ENCODE data around the gene AKAP5. TPM values are rescaled to one million over a fixed set of nuclear protein-coding genes. Genes with fewer than 3 reads are reported as not detected.

AKAP5 gene
- total and polyA plus RNA-seq, 2 experiments from 2014 or later = 0.60 to 9.4 TPM

DNA sequence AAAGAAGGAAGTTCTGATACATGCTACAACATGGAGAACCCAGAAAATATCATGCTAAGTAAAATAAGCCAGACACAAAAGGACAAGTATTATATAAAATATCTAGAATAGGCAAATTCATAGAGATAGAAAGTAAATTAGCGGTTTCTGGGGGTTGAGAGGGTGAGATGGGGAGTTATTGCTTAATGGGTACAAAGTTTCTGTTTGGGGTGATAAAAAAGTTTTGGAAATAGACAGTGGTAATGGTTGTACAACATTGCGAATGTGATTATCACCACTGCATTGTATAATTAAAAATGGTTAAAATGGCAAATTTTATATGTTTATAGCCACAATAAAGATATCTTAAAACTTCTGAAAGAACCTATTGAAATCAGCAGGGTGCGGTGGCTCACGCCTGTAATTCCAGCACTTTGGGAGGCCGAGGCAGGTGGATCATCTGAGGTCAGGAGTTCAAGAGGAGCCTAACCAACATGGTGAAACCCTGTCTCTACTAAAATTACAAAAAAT, 23.3 kb downstream of the AKAP5 start:
- H3K4me2 ChIP-seq = no peak overlapping the region
- no peak overlapping the region for H3K4me3 ChIP-seq
- TF ChIP-seq, protein P1, sequence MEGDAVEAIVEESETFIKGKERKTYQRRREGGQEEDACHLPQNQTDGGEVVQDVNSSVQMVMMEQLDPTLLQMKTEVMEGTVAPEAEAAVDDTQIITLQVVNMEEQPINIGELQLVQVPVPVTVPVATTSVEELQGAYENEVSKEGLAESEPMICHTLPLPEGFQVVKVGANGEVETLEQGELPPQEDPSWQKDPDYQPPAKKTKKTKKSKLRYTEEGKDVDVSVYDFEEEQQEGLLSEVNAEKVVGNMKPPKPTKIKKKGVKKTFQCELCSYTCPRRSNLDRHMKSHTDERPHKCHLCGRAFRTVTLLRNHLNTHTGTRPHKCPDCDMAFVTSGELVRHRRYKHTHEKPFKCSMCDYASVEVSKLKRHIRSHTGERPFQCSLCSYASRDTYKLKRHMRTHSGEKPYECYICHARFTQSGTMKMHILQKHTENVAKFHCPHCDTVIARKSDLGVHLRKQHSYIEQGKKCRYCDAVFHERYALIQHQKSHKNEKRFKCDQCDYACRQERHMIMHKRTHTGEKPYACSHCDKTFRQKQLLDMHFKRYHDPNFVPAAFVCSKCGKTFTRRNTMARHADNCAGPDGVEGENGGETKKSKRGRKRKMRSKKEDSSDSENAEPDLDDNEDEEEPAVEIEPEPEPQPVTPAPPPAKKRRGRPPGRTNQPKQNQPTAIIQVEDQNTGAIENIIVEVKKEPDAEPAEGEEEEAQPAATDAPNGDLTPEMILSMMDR (IDR thresholded peaks at IDR 0.05; ENCODE audit: poor library complexity) = no peak
- no peak for TF ChIP-seq EZH2phosphoT487 (IDR thresholded peaks at IDR 0.05; ENCODE audit: low read depth, severe bottlenecking, unreplicated experiment)
- TF ChIP-seq EZH2 (IDR thresholded peaks at IDR 0.05; ENCODE audit: borderline replicate concordance) = no peak
- 97% methylated on average over 5 of the region's 5 CpGs for WGBS (ENCODE audit: low lambda C conversion rate, missing lambda C conversion rate)
- H4K20me1 ChIP-seq (ENCODE audit: insufficient read depth, poor library complexity, severe bottlenecking) = no peaks in the 10 kb centered on the region
- no peaks in the 10 kb centered on the region for H3K4me1 ChIP-seq (ENCODE audit: insufficient read depth)
- no peak overlapping the region for H2AFZ ChIP-seq
- H3K9me3 ChIP-seq (ENCODE audit: low read depth) = no peaks in the 10 kb centered on the region
- no peaks in the 10 kb centered on the region for H3K9me2 ChIP-seq (replicated peaks; ENCODE audit: insufficient read depth)
- no peak overlapping the region for H3K27ac ChIP-seq
- H3K27me3 ChIP-seq = no peaks in the 10 kb centered on the region
- DNase-seq (ENCODE audit: low spot score) = no peak
- peaks cover 9% of the 10 kb centered on the region for H3K79me2 ChIP-seq
- H3K36me3 ChIP-seq (replicated peaks; ENCODE audit: insufficient read depth, low read depth) = no peaks in the 10 kb centered on the region

DNA sequence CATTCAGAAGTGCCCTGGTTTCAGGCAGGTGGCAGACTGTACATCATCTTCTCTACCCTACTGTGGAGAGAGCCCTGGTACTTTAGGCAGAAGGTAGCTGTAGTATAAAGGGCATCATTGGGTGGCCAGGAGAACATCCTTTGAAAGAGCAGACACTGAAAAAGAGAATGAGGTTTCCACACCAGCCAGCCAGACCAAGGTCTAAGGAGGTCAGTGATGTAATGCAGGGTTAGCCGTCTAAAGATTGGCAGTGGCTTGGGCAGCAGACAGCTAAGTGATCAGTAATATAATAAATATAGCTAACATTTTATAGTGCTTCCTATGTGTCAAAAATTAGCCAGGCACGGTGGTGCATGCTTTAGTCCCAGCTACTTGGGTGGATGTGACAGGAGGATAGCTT, 26.3 kb downstream of the AKAP5 start:
- H3K4me1 ChIP-seq (ENCODE audit: insufficient read depth) = peaks cover 2% of the 10 kb centered on the region
- WGBS (ENCODE audit: low lambda C conversion rate, missing lambda C conversion rate) = 91% methylated on average over 2 of the region's 2 CpGs
- H3K9me2 ChIP-seq (replicated peaks; ENCODE audit: insufficient read depth) = no peaks in the 10 kb centered on the region
- no peak for DNase-seq (ENCODE audit: low spot score)
- H2AFZ ChIP-seq = no peak overlapping the region
- H3K4me3 ChIP-seq = no peak overlapping the region
- H3K9me3 ChIP-seq (ENCODE audit: low read depth) = no peaks in the 10 kb centered on the region
- TF ChIP-seq, protein P1 (IDR thresholded peaks at IDR 0.05; ENCODE audit: poor library complexity) = no peak
- H3K27ac ChIP-seq = no peak overlapping the region
- no peaks in the 10 kb centered on the region for H3K27me3 ChIP-seq
- no peak overlapping the region for H3K4me2 ChIP-seq
- H3K79me2 ChIP-seq = peaks cover 13% of the 10 kb centered on the region
- no peaks in the 10 kb centered on the region for H4K20me1 ChIP-seq (ENCODE audit: insufficient read depth, poor library complexity, severe bottlenecking)
- H3K36me3 ChIP-seq (replicated peaks; ENCODE audit: insufficient read depth, low read depth) = no peaks in the 10 kb centered on the region

DNA sequence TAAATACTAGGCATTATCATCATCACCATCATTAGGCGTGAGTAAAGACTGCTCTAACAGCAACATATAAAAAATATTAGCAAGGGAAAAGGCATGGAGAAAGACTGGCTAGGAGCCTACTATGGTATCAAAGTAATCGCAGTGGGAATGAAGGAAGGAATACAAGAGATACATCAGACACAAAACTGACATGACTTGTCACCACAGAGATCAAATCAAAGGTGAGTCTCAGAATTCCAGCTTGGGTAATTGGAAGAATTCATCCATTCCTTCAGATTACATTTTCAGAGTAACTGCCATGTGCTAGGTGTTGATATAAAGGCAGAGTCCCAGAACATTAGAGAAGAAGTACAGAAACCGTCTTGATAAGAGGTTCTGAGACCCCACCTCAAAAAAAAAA, 28.2 kb downstream of the AKAP5 start:
- Histone ChIP-seq H3K27me3 (no peaks in the 10 kb centered on the region), H3K9me2 (replicated peaks; ENCODE audit: insufficient read depth) (no peaks in the 10 kb centered on the region), H3K79me2 (peaks cover 19% of the 10 kb centered on the region), H3K4me2 (no peak overlapping the region), H4K20me1 (ENCODE audit: insufficient read depth, poor library complexity, severe bottlenecking) (no peaks in the 10 kb centered on the region), H3K9me3 (ENCODE audit: low read depth) (no peaks in the 10 kb centered on the region), H3K27ac (no peak overlapping the region), H3K4me1 (ENCODE audit: insufficient read depth) (peaks cover 6% of the 10 kb centered on the region), H3K36me3 (replicated peaks; ENCODE audit: insufficient read depth, low read depth) (no peaks in the 10 kb centered on the region), H3K4me3 (no peak overlapping the region), H2AFZ (no peak overlapping the region)
- 88% methylated on average over 3 of the region's 3 CpGs for WGBS (ENCODE audit: low lambda C conversion rate, missing lambda C conversion rate)
- no peak for DNase-seq (ENCODE audit: low spot score)
- TF ChIP-seq, protein P1 (IDR thresholded peaks at IDR 0.05; ENCODE audit: poor library complexity) = no peak
- no peak for TF ChIP-seq EZH2 (IDR thresholded peaks at IDR 0.05; ENCODE audit: borderline replicate concordance)
- no peak for TF ChIP-seq EZH2phosphoT487 (IDR thresholded peaks at IDR 0.05; ENCODE audit: low read depth, severe bottlenecking, unreplicated experiment)

DNA sequence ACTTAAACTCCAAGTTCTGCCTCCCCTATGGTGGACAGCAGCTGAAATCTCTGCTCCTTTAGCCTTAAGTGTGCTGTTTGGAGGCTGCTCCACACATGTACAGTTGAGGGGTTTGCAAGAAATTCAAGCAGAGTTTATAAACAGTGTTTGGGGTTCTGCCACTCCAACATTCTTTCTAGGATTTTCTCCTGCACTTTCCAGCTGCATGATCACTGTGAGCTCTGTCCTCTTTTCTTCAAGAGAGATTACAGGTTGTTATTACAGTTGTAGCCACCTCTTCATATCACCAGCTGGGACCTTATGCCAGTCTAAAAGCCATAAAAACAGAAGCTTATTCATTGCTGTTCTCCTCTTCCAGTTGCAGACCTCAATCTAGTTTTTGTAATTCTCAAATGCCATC, 30.0 kb downstream of the AKAP5 start:
- peaks cover 6% of the 10 kb centered on the region for H3K4me1 ChIP-seq (ENCODE audit: insufficient read depth)
- H3K4me2 ChIP-seq = no peak overlapping the region
- TF ChIP-seq EZH2phosphoT487 (IDR thresholded peaks at IDR 0.05; ENCODE audit: low read depth, severe bottlenecking, unreplicated experiment) = no peak
- TF ChIP-seq EZH2 (IDR thresholded peaks at IDR 0.05; ENCODE audit: borderline replicate concordance) = no peak
- TF ChIP-seq, protein P1 (IDR thresholded peaks at IDR 0.05; ENCODE audit: poor library complexity) = no peak
- no peak overlapping the region for H3K27ac ChIP-seq
- no peak for DNase-seq (ENCODE audit: low spot score)
- H3K9me2 ChIP-seq (replicated peaks; ENCODE audit: insufficient read depth) = no peaks in the 10 kb centered on the region
- H3K9me3 ChIP-seq (ENCODE audit: low read depth) = no peaks in the 10 kb centered on the region
- H4K20me1 ChIP-seq (ENCODE audit: insufficient read depth, poor library complexity, severe bottlenecking) = no peaks in the 10 kb centered on the region
- H3K27me3 ChIP-seq = no peaks in the 10 kb centered on the region
- H3K36me3 ChIP-seq (replicated peaks; ENCODE audit: insufficient read depth, low read depth) = no peaks in the 10 kb centered on the region
- peaks cover 35% of the 10 kb centered on the region for H3K79me2 ChIP-seq
- no peak overlapping the region for H2AFZ ChIP-seq
- no peak overlapping the region for H3K4me3 ChIP-seq

Measured in hepatocyte (in vitro differentiated cells).